Fibroblast of skin of scalp (primary cell): ENCODE measurements around the gene PNMA1.
"Not testable (repeated sequence)": the region's sequence is repeated elsewhere in the genome, so short reads cannot be mapped to it uniquely, and the experiment has no call there.

Experiments
- DNase-seq: peaks from one replicate; pipeline ENCODE4 v3.0.0-alpha.2; 2013

PNMA1 gene

GRCh38 chr14:73715707-73716106 lies 1.5 kb upstream of the PNMA1 start:
- no peak for DNase-seq

DNA sequence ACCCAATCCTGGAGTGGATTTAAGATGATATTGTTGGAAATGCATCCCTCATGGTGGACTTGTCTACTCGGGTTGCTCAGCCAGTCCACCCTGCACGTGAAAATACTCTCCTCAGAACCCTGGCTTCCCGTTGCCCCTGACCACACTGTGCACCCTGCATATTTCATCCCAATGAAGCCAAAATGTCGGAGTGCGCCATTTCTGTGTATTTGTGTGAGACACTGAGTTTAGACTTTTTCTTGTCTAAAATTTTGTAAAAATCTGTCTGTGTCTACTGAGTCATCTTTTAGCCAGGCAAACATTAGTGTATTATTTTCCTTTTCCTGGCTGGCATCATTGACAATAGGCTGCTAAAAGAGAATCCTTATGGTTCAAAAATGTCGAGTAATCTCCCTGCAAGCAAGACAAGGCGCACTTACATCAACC lies 485 bp upstream of the PNMA1 start:
- peak; percentile 46 for DNase-seq

DNA sequence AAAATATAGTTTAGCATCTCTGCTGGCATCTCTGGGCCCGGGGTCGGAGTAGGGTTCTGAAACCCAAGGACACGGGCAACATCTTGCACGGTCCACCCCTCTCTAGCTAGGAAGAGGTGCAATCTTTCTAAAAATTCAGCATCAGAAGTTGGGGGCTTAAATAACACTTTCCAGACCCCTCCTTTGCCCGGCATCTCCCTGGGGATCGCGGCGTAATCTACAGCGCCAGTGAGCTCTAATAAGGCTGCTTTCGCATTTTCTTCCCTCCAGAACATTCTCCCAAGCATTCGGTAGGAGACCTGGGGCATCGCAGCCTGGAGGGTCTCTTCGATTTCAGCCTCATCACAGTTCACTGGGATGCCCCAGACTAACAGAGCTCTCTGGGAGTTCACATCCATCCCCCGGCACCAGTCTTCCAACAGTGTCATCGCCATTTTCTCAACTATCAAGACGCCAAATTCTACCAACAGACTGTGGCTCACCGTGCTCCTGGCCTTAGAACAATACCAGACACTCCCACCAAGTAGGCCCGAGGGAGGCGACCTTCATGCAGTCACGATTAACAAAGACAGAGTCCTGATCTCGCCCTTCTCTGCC lies 880 bp downstream of the PNMA1 start:
- no peak for DNase-seq

DNA sequence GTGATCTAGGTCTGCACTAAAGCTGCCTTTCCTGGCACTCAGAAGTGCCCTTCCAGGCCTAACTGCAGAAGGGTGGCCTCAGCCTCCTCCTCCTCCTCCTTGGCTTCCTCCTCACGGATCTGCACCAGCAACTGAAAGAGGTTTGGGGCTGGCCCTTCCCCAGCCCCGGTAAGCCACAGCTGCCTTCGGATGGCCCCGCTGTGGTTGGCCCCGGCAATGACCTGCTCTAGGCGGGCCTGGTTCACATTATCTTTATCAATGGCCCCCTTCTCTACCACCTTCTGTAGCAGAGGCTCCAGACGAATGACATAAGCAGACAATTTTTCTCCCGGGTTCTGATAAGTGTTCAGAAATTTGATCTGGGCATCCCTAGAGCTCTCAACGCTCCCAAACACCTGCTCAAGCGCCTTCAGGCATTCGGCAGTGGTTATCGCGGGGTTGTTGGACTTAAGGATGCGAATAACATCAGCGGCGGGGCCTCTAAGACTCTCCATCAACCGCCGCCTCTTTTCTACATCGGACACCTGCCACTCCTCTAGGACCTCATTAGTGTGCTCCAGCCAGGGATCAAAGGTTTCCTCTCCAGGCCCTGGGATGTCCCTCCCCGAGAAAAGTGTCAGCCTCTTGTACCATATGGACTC lies 1.5 kb downstream of the PNMA1 start:
- DNase-seq: no peak

DNA sequence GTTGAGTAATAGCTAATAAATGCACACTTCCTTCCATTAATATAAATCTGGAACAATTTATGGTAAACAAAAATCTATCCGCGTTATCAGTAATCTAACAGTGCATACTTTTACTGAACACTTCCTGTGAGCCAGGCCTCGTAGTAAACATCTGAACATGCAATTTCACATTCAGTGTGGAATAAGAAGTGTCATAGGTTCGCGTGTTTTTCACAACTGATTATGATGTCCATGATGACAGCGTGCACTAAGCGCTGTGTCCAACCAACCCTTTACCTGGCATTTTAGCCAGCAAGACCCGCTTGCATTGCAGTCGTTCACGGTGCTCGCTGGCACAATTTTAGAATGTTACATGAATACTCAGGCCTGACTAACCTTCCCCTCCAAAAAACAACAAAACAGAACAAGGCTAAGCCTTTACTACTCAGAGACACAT lies 2.1 kb downstream of the PNMA1 start:
- no peak for DNase-seq

GRCh38 chr14:73710737-73711136 lies 3.4 kb downstream of the PNMA1 start:
- no peak for DNase-seq

DNA sequence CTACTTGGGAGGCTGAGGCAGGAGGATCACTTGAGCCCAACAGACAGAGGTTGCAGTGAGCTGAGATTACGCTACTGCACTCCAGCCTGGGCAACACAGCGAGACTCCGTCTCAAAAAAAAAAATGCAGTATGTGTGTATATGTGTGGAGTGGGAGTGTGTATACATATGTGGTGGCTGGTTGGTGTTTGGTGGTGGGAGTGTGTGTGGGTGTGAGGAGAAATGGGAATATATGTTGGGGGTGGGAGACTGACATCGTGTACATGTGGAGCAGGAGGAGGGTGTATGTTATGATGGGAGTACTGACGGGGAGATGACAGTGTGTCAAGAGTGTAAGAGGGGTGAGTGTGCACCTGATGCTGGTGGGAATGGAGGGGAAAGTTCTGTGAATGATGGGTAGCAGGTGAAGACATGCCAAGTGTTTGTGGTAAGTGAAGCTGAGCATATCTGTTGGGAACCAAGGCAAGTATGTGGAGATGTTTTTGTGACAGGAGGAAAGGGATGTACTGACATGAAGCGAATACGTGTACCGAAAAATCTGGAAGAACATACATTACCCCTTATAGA lies 4.2 kb downstream of the PNMA1 start:
- no peak for DNase-seq

- DNase-seq: not testable (repeated sequence)
These were observed 6.1 kb downstream of the PNMA1 start for GRCh38 chr14:73708076-73708475.

GRCh38 chr14:73700325-73700724 lies 13.9 kb downstream of the PNMA1 start:
- no peak for DNase-seq

- peak; percentile 70 for DNase-seq
These were observed 17.5 kb downstream of the PNMA1 start for GRCh38 chr14:73696466-73697400.

GRCh38 chr14:73695997-73696396 lies 18.2 kb downstream of the PNMA1 start:
- DNase-seq: no peak

DNA sequence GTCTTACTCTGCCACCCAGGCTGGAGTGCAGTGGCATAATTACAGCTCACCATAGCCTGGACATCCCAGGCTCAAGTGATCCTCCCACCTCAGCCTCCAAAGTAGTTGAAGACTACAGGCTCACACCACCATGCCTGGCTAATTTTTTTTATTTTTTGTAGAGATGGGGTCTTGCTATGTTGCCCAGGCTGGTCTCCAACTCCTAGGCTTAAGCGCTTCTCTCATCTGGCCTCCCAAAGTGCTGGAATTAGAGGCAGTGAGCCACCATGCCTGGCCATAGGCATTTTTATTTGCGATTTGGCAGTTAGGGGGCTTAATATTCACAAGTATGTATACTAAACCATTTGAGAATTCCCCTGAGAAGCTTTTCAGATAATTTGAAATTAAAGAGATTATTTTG lies 19.1 kb downstream of the PNMA1 start:
- DNase-seq: no peak

GRCh38 chr14:73694083-73694482 lies 20.1 kb downstream of the PNMA1 start:
- no peak for DNase-seq

- DNase-seq: no peak
These were observed 27.3 kb downstream of the PNMA1 start for GRCh38 chr14:73686901-73687300.

DNA sequence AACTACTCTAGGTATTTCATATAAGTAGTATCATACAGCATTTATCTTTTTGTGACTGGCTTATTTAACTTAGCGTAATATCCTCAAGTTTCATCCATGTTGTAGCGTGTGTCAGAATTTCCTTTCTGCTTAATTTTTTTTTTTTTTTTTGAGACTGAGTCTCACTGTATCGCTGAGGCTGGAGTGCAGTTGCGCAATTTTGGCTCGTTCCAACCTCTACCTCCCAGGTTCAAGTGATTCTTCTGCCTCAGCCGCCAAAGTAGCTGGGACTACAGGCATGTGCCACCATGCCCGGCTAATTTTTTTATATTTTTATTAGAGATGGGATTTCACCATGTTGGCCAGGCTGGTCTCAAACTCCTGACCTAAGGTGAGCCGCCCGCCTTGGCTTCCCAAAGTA lies 28.9 kb downstream of the PNMA1 start:
- DNase-seq: no peak

- DNase-seq: no peak
These were observed 29.6 kb downstream of the PNMA1 start for GRCh38 chr14:73684627-73685026.

GRCh38 chr14:73680821-73681220 lies 33.4 kb downstream of the PNMA1 start:
- no peak for DNase-seq

- no peak for DNase-seq
These were observed 35.5 kb downstream of the PNMA1 start for GRCh38 chr14:73678698-73679097.

- no peak for DNase-seq
These were observed 39.2 kb downstream of the PNMA1 start for GRCh38 chr14:73674986-73675385.

GRCh38 chr14:73667854-73668253 lies 46.3 kb downstream of the PNMA1 start:
- DNase-seq: no peak

DNA sequence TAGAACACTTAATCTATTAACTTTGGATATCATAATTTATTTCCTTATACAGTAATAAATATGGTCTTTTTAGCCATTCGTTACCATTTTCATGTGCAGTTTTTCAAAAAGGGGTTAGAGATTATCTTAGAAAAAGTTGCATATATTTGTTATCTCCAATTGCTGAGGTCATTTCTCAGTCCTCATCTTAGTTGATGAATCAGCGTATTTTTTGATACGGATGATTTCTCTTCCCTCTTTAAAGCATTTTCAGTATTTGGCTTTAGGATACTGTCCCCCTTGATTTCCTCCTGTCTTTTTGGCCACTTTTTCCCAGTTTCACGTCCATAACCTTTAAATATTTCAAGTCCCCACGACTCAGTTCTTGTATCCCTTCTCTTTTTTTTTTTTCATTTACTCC lies 47.6 kb downstream of the PNMA1 start:
- no peak for DNase-seq

- no peak for DNase-seq
These were observed 49.1 kb downstream of the PNMA1 start for GRCh38 chr14:73665130-73665529.

DNA sequence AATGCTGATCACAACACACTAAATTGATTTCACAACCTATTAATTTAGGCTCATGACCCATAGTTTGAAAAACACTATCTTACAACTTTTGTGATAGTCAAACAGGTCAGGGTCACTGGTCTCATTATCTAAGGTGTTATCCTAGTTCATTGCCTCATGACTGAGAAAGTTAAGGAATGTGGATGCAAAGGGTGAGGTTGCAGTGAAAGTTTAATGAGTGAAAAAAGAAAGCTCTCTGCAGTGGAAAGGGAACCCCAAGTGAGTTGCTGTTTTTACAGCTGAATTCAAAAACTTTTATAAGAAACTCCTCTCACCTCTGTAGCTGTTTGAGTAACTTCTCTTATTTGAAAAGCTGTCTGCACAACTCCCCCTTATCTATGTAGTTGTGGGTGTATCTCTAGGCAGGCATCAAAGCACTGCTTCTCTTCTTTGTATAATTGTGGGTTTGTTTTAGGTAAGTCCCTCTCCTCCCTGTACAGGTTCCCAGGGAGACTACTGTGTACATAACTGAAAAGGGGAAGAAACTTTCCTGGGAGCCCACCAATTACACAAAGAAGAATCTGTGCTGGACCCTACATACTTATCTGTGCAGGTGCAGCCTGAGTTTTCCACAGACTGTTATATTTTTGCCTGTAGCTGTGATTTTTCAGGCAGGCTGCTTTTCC lies 50.5 kb downstream of the PNMA1 start:
- no peak for DNase-seq
